NOMO-1 (cell line): Measurements from ENCODE around the gene PTCRA.
"Not testable (repeated sequence)": the region's sequence is repeated elsewhere in the genome, so short reads cannot be mapped to it uniquely, and the experiment has no call there.

Source experiments
- DNase-seq, 2 experiments: peaks; one replicate each; lab custom pipeline; 2025; ENCODE audit not compliant: unreplicated experiment in 2 of 2; lab: John Stamatoyannopoulos, UW

PTCRA gene

GRCh38 chr6:42915732-42916131 lies at the start of gene PTCRA:
PTCRA (plus strand) TSS chr6:42916053; CDS start chr6:42916070, 17 bp downstream.
- no peak for DNase-seq

GRCh38 chr6:42870145-42870936 lies 45.5 kb upstream of the PTCRA start:
- no peak for DNase-seq

- no peak for DNase-seq
These were observed 44.1 kb upstream of the PTCRA start for GRCh38 chr6:42871711-42872110.

GRCh38 chr6:42873313-42873712 lies 42.5 kb upstream of the PTCRA start:
- DNase-seq: no peak

- DNase-seq: no peak
These were observed 38.2 kb upstream of the PTCRA start for GRCh38 chr6:42877695-42878094.

GRCh38 chr6:42879372-42880239 lies 36.2 kb upstream of the PTCRA start, which contains the start of gene RPL7L1:
RPL7L1 (plus strand) TSS chr6:42879616; CDS start chr6:42879911, 295 bp downstream.
- DNase-seq: peak; percentile 81 to 91

GRCh38 chr6:42880240-42880817 lies 35.5 kb upstream of the PTCRA start:
- DNase-seq: not testable (repeated sequence)

GRCh38 chr6:42880871-42881270 lies 35.0 kb upstream of the PTCRA start:
- DNase-seq: peak in 1 of 2 experiments; percentile 9

- no peak for DNase-seq
These were observed 30.2 kb upstream of the PTCRA start for GRCh38 chr6:42885702-42886101.

GRCh38 chr6:42888201-42888600 lies 27.7 kb upstream of the PTCRA start:
- DNase-seq: not testable (repeated sequence)

GRCh38 chr6:42889815-42890214 lies 26.0 kb upstream of the PTCRA start:
- DNase-seq: no peak

GRCh38 chr6:42890311-42891198 lies 25.3 kb upstream of the PTCRA start:
- DNase-seq: peak; percentile 91 to 92

GRCh38 chr6:42891199-42891722 lies 24.6 kb upstream of the PTCRA start:
- no peak for DNase-seq

- DNase-seq: peak; percentile 43 to 80
These were observed 21.6 kb upstream of the PTCRA start for GRCh38 chr6:42894041-42894828.

- DNase-seq: no peak
These were observed 19.6 kb upstream of the PTCRA start for GRCh38 chr6:42896178-42896719.

- DNase-seq: peak; percentile 32 to 49
These were observed 16.9 kb upstream of the PTCRA start for GRCh38 chr6:42898891-42899361.

GRCh38 chr6:42899871-42900270 lies 16.0 kb upstream of the PTCRA start:
- DNase-seq: no peak

GRCh38 chr6:42901538-42901957 lies 14.3 kb upstream of the PTCRA start:
- peak; percentile 58 to 60 for DNase-seq
